H9 (cell line): ENCODE measurements around the gene CHN2. TPM values are rescaled to one million over a fixed set of nuclear protein-coding genes. Genes with fewer than 3 reads are reported as not detected.

Experiments used
- DNase-seq: peaks from one replicate; pipeline ENCODE4 v3.0.0-alpha.2; 2017
- H2AFZ ChIP-seq: one replicate; pipeline ENCODE4 v1.6.1; 2013; ENCODE audit warnings: mild to moderate bottlenecking, low read length, control low read depth, moderate library complexity
- H2AK5ac ChIP-seq: 2 replicates; pipeline ENCODE4 v1.6.1; 2013; ENCODE audit warnings: low read length, control low read depth, mixed read lengths; ENCODE audit not compliant: insufficient read length
- H2BK120ac ChIP-seq: one replicate; pipeline ENCODE4 v1.6.1; 2013; ENCODE audit warnings: low read depth, mild to moderate bottlenecking, low read length, control low read depth, inconsistent platforms; ENCODE audit not compliant: poor library complexity, severe bottlenecking
- H2BK12ac ChIP-seq: 2 replicates; pipeline ENCODE4 v1.6.1; 2013; ENCODE audit warnings: low read length, control low read depth, mixed read lengths, low read depth; ENCODE audit not compliant: insufficient read length
- H2BK15ac ChIP-seq: 2 replicates; pipeline ENCODE4 v1.6.1; 2013; ENCODE audit warnings: low read depth, low read length, control low read depth
- H2BK20ac ChIP-seq: one replicate; pipeline ENCODE4 v1.6.1; 2013; ENCODE audit warnings: low read depth, mild to moderate bottlenecking, low read length, control low read depth, inconsistent platforms; ENCODE audit not compliant: poor library complexity, severe bottlenecking
- H2BK5ac ChIP-seq: 2 replicates; pipeline ENCODE4 v1.6.1; 2013; ENCODE audit warnings: low read length, control low read depth, mixed read lengths; ENCODE audit not compliant: insufficient read length
- H3K14ac ChIP-seq: 2 replicates; pipeline ENCODE4 v1.6.1; 2013; ENCODE audit warnings: low read length, control low read depth; ENCODE audit not compliant: insufficient read depth
- H3K18ac ChIP-seq: 2 replicates; pipeline ENCODE4 v1.6.1; 2013; ENCODE audit warnings: low read depth, mild to moderate bottlenecking, mixed read lengths, low read length, control low read depth; ENCODE audit not compliant: insufficient read length
- H3K23ac ChIP-seq: 2 replicates; pipeline ENCODE4 v1.6.1; 2013; ENCODE audit warnings: low read length, control low read depth, mixed read lengths, low read depth; ENCODE audit not compliant: insufficient read length
- H3K23me2 ChIP-seq: 2 replicates; pipeline ENCODE4 v1.6.1; 2013; ENCODE audit warnings: low read depth, mild to moderate bottlenecking, mixed read lengths, low read length, control low read depth; ENCODE audit not compliant: insufficient read length, poor library complexity, severe bottlenecking
- H3K27ac ChIP-seq: 2 replicates; pipeline ENCODE4 v1.5.1; 2013; ENCODE audit warnings: low read length, control low read depth, mixed read lengths, low read depth; ENCODE audit not compliant: insufficient read length
- H3K27me3 ChIP-seq: 2 replicates; pipeline ENCODE4 v1.6.1; 2013; ENCODE audit warnings: low read length, control low read depth, inconsistent platforms; ENCODE audit not compliant: insufficient read depth
- H3K4ac ChIP-seq: 2 replicates; pipeline ENCODE4 v1.6.1; 2013; ENCODE audit warnings: low read depth, mild to moderate bottlenecking, control low read depth, inconsistent platforms, low read length, moderate library complexity
- H3K4me1 ChIP-seq: 2 replicates; pipeline ENCODE4 v1.6.1; 2013; ENCODE audit warnings: low read length, control low read depth, inconsistent platforms; ENCODE audit not compliant: insufficient read depth
- H3K4me2 ChIP-seq: 2 replicates; pipeline ENCODE4 v1.6.1; 2013; ENCODE audit warnings: low read length, control low read depth, mixed read lengths; ENCODE audit not compliant: insufficient read length, insufficient read depth
- H3K56ac ChIP-seq: 2 replicates; pipeline ENCODE4 v1.6.1; 2013; ENCODE audit warnings: low read depth, mild to moderate bottlenecking, mixed read lengths, low read length, control low read depth; ENCODE audit not compliant: insufficient read length
- H3K79me1 ChIP-seq: 2 replicates; pipeline ENCODE4 v1.6.1; 2013; ENCODE audit warnings: low read depth, mild to moderate bottlenecking, moderate library complexity, low read length, control low read depth, inconsistent platforms; ENCODE audit not compliant: insufficient read depth, poor library complexity, severe bottlenecking
- H3K79me2 ChIP-seq: 2 replicates; pipeline ENCODE4 v1.6.1; 2013; ENCODE audit warnings: low read length, control low read depth, inconsistent platforms; ENCODE audit not compliant: insufficient read depth
- H3K9ac ChIP-seq: 2 replicates; pipeline ENCODE4 v1.6.1; 2013; ENCODE audit warnings: low read length, control low read depth, mixed read lengths; ENCODE audit not compliant: insufficient read length; ENCODE audit errors: extremely low read depth
- H3K9me3 ChIP-seq: one replicate; pipeline ENCODE4 v1.6.1; 2013; ENCODE audit warnings: low read depth, low read length, inconsistent platforms; ENCODE audit not compliant: control insufficient read depth
- H3T11ph ChIP-seq: one replicate; pipeline ENCODE4 v1.6.1; 2013; ENCODE audit warnings: mild to moderate bottlenecking, low read length, control low read depth, inconsistent platforms
- H4K20me1 ChIP-seq: one replicate; pipeline ENCODE4 v1.6.1; 2013; ENCODE audit not compliant: control insufficient read depth, insufficient read length, insufficient read depth
- H4K5ac ChIP-seq: 2 replicates; pipeline ENCODE4 v1.6.1; 2013; ENCODE audit warnings: low read depth, mild to moderate bottlenecking, mixed read lengths, low read length, control low read depth; ENCODE audit not compliant: insufficient read length
- H4K8ac ChIP-seq: replicated peaks from 2 replicates; pipeline ENCODE4 v1.6.1; 2013; ENCODE audit warnings: low read length, control low read depth, mixed read lengths, low read depth; ENCODE audit not compliant: insufficient read length
- H4K91ac ChIP-seq: 2 replicates; pipeline ENCODE4 v1.6.1; 2013; ENCODE audit warnings: low read depth, mild to moderate bottlenecking, moderate library complexity, mixed read lengths, low read length, control low read depth; ENCODE audit not compliant: insufficient read length
- H3K27ac Mint-ChIP-seq, 3 experiments: 2 replicates in 2 of 3; 3 replicates in 1 of 3; pipeline ENCODE4 v1.8.0; 2020 to 2021; ENCODE audit warnings: mixed read lengths in 3 of 3, mild to moderate bottlenecking in 1 of 3, moderate library complexity in 1 of 3
- H3K27me3 Mint-ChIP-seq: 2 replicates; pipeline ENCODE4 v1.8.0; 2021; ENCODE audit warnings: low read depth, mild to moderate bottlenecking, moderate library complexity, mixed read lengths
- H3K36me3 Mint-ChIP-seq, 3 experiments: 2 replicates in 2 of 3; 3 replicates in 1 of 3; pipeline ENCODE4 v1.8.0; 2020 to 2021; ENCODE audit warnings: low read depth in 3 of 3, mixed read lengths in 3 of 3; ENCODE audit not compliant: insufficient read depth in 1 of 3
- H3K4me1 Mint-ChIP-seq, 2 experiments: 2 replicates each; pipeline ENCODE4 v1.8.0; 2020; ENCODE audit warnings: mixed read lengths in 2 of 2
- H3K4me3 Mint-ChIP-seq, 2 experiments: 2 replicates in 1 of 2; 3 replicates in 1 of 2; pipeline ENCODE4 v1.8.0; 2020 to 2021; ENCODE audit warnings: mild to moderate bottlenecking in 2 of 2, mixed read lengths in 2 of 2, moderate library complexity in 1 of 2
- H3K9me3 Mint-ChIP-seq, 2 experiments: 2 replicates in 1 of 2; 3 replicates in 1 of 2; pipeline ENCODE4 v1.8.0; 2020; ENCODE audit warnings: mild to moderate bottlenecking in 2 of 2, mixed read lengths in 2 of 2, moderate library complexity in 1 of 2
- CTCF ChIP-seq: fragments of 200-600 bp; sonication (generic); conservative IDR thresholded peaks from 3 replicates; pipeline ENCODE4 v1.8.0; 2021; ENCODE audit warnings: antibody characterized with exemption, mild to moderate bottlenecking
- WGBS: extraction: QIAGEN DNeasy Blood & Tissue Kit; methylation state at CpG from one replicate; pipeline ENCODE4 v1.1.7; 2013; ENCODE audit warnings: missing lambda C conversion rate, low lambda C conversion rate, mixed read lengths; ENCODE audit not compliant: insufficient read length; ENCODE audit errors: extremely low coverage; 5-methylcytosine and 5-hydroxymethylcytosine counted together
- total RNA-seq: library from RNA; stranded (reverse); gene quantifications from 2 replicates; pipeline ENCODE4 v1.2.1, GENCODE V29; 2021

CHN2 gene
- total RNA-seq, 1 experiment from 2014 or later = 3.3 TPM

GRCh38 chr7:29207162-29207801 lies 12.7 kb downstream of the CHN2 start:
- no peaks in the 10 kb centered on the region for H3K36me3 Mint-ChIP-seq
- DNase-seq = no peak
- no peak overlapping the region for H3K4me2 ChIP-seq
- no peak overlapping the region for H3T11ph ChIP-seq
- peaks cover 15 to 21% of the 10 kb centered on the region in 2 experiments for H3K4me1 Mint-ChIP-seq
- H4K91ac ChIP-seq = no peak overlapping the region
- no peaks in the 10 kb centered on the region for H3K79me2 ChIP-seq
- H3K27me3 Mint-ChIP-seq = peaks cover 14% of the 10 kb centered on the region
- no peaks in the 10 kb centered on the region for H3K27me3 ChIP-seq
- H3K27ac ChIP-seq = no peak overlapping the region
- H3K23me2 ChIP-seq = no peaks in the 10 kb centered on the region
- H3K9ac ChIP-seq = no peak overlapping the region
- no CpG with 5 or more reads among the region's 5 CpGs for WGBS
- no peak overlapping the region for H2BK15ac ChIP-seq
- no peak overlapping the region for H4K5ac ChIP-seq
- H2AK5ac ChIP-seq = no peak overlapping the region
- no peak overlapping the region for H3K23ac ChIP-seq
- no peak overlapping the region for H3K4me3 Mint-ChIP-seq
- H2BK5ac ChIP-seq = no peak overlapping the region
- no peaks in the 10 kb centered on the region for H3K9me3 ChIP-seq
- no peaks in the 10 kb centered on the region for H3K4me1 ChIP-seq
- H2BK20ac ChIP-seq = no peak overlapping the region
- no peak overlapping the region for H3K18ac ChIP-seq
- H3K56ac ChIP-seq = no peak overlapping the region
- H3K79me1 ChIP-seq = no peaks in the 10 kb centered on the region
- no peak overlapping the region for H4K8ac ChIP-seq
- no peak overlapping the region for H2AFZ ChIP-seq
- no peaks in the 10 kb centered on the region; a peak in 1 of 5 replicates for H3K9me3 Mint-ChIP-seq
- no peak overlapping the region for H3K14ac ChIP-seq
- H3K4ac ChIP-seq = no peak overlapping the region
- no peak for TF ChIP-seq CTCF
- no peak overlapping the region for H2BK12ac ChIP-seq
- H4K20me1 ChIP-seq = no peaks in the 10 kb centered on the region
- no peak overlapping the region for H2BK120ac ChIP-seq
- H3K27ac Mint-ChIP-seq = no peak overlapping the region
